Activated naive CD4-positive, alpha-beta T cell treated with anti-CD3 and anti-CD28 coated beads, Interleukin-2, amount 10 ng/mL, durations not matched to agents 7 days and 5 days (primary cell): ENCODE results near the gene PLA2G4E.
A peak's percentile ranks its signal among the peaks of the same experiment; 100 is the strongest.

Experiments
- CTCF ChIA-PET: fragments of 350-600 bp; sonication (Branson Sonifier 250); formaldehyde crosslinking; loops from one replicate; lab custom pipeline; 2021; ENCODE audit warnings: antibody characterized with exemption; lab: Charles Lee
- DNase-seq: peaks from one replicate; pipeline ENCODE4 v3.0.0-alpha.2; 2020
- H3K27ac Mint-ChIP-seq: one replicate; pipeline ENCODE4 v1.8.0; 2021; ENCODE audit warnings: mild to moderate bottlenecking, moderate library complexity, mixed read lengths
- H3K27me3 Mint-ChIP-seq: one replicate; pipeline ENCODE4 v1.8.0; 2021; ENCODE audit warnings: mild to moderate bottlenecking, mixed read lengths
- H3K36me3 Mint-ChIP-seq: one replicate; pipeline ENCODE4 v1.8.0; 2021; ENCODE audit warnings: mixed read lengths
- H3K4me1 Mint-ChIP-seq: one replicate; pipeline ENCODE4 v1.8.0; 2021; ENCODE audit warnings: mixed read lengths
- H3K4me3 Mint-ChIP-seq: one replicate; pipeline ENCODE4 v1.8.0; 2021; ENCODE audit warnings: mild to moderate bottlenecking, moderate library complexity, mixed read lengths
- H3K9me3 Mint-ChIP-seq: one replicate; pipeline ENCODE4 v1.8.0; 2021; ENCODE audit warnings: mixed read lengths

Gene PLA2G4E

DNA sequence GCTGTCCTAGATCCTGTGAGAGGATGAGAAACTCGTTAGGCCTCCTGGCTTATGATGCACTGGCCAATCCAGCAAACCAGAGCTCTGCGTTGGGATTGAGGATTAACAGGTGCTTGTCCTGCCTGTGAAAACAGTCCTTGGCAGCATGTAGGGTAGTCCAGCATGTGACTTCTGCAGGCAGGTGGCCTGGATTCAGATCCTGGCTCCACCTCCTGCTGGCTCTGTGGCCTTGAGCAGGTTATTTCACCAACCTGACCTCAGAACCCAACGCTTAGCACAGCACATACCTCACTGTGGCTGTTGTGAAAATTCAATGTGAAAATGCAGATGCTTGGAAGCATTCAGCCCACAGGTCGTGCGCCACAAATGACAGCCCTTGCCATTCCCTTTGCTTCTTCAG, 40.0 kb upstream of the PLA2G4E start:
- Mint-ChIP-seq H3K27me3 (peaks cover 57% of the 10 kb centered on the region), H3K27ac (no peak overlapping the region), H3K4me1 (peaks cover 14% of the 10 kb centered on the region), H3K9me3 (no peaks in the 10 kb centered on the region), H3K4me3 (no peak overlapping the region), H3K36me3 (no peaks in the 10 kb centered on the region)
- no peak for DNase-seq
- CTCF ChIA-PET: interaction anchor here (0.7 to 1.5 kb wide), 5 partner anchors 66 to 79 kb away, joined by 3 to 12 read pairs (median 4); no protein-coding TSS in a partner anchor

DNA sequence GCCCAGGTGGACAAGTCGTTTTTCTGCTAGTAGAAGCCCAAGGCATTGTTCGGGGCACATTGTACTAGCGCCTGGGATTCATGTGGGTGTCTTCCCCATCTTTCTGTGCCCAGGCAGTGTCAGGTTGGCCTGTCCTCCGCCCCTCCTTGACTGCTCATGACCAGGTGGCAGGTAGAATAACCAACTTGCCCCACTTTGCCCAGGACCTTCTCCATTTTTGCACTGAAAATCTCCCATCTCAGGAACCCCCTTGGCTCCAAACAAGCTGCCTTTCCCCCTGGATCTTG, 39.6 kb upstream of the PLA2G4E start:
- Mint-ChIP-seq H3K9me3 (no peaks in the 10 kb centered on the region), H3K27ac (no peak overlapping the region), H3K4me3 (no peak overlapping the region), H3K27me3 (peaks cover 56% of the 10 kb centered on the region), H3K4me1 (peaks cover 14% of the 10 kb centered on the region), H3K36me3 (no peaks in the 10 kb centered on the region)
- CTCF ChIA-PET: interaction anchor here (0.7 to 1.5 kb wide), 5 partner anchors 65 to 79 kb away, joined by 3 to 12 read pairs (median 4); no protein-coding TSS in a partner anchor
- no peak for DNase-seq

DNA sequence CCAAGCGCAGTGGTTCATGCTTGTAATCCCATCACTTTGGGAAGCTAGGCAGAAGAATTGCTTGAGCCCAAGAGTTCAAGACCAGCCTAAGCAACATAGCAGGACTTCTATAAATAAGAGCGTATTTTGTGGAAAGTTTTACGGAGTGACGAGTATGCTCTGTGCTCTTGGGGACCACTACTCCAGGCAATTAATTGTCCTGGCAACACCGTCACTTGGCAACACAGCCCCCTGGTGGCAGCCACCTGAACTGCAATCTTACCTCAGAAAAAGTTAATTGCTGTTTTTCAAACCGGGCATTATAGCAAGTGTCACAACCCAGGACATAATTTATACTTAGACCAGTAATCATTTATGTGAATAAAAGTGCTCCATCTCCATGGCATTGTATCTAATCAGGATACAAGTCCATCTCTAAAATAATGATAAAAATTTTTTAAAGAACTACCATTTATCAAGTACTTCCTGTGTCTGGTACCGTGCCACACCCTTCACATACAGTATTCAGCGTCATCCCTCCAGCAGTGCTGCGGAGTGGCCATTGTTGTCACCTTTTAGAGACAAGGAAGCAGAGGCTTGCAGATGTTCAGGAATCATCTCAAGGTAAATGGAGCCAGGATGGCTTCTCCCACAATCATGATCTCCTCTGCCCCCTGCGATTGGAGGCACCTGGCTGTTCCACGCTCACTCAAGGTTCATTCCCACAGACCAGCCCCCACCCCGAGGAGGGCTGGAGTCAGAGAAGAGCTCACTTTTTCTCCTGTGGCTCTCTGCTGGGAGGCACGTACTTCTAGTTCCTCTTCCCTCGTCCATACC, 39.0 kb upstream of the PLA2G4E start:
- H3K4me3 Mint-ChIP-seq: no peak overlapping the region
- H3K9me3 Mint-ChIP-seq: no peaks in the 10 kb centered on the region
- H3K27ac Mint-ChIP-seq: no peak overlapping the region
- no peaks in the 10 kb centered on the region for H3K36me3 Mint-ChIP-seq
- peaks cover 50% of the 10 kb centered on the region for H3K27me3 Mint-ChIP-seq
- H3K4me1 Mint-ChIP-seq: peaks cover 14% of the 10 kb centered on the region
- CTCF ChIA-PET: interaction anchor here (1.2 to 1.5 kb wide), 6 partner anchors 65 to 79 kb away, joined by 3 to 12 read pairs (median 4); no protein-coding TSS in a partner anchor
- DNase-seq: peak; percentile 81

DNA sequence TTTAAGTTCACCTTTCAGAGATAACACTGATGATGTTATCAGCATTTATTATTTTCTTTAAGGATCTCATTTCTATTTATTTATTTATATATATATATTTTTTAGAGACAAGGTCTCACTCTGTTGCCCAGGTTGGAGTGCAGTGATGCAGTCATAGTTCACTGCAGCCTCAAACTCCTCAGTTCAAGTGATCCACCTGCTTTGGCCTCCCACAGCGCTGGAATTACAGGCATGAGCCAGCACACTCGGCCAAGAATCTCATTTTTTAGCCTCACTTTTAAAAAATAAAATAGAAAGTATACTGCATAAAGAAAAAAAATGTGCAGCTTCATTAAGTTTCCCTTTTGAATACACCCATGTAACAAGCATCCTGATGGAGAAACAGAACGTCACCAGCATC, 37.9 kb upstream of the PLA2G4E start:
- DNase-seq: no peak
- no peaks in the 10 kb centered on the region for H3K9me3 Mint-ChIP-seq
- no peaks in the 10 kb centered on the region for H3K36me3 Mint-ChIP-seq
- no peak overlapping the region for H3K27ac Mint-ChIP-seq
- peaks cover 51% of the 10 kb centered on the region for H3K27me3 Mint-ChIP-seq
- peaks cover 14% of the 10 kb centered on the region for H3K4me1 Mint-ChIP-seq
- no peak overlapping the region for H3K4me3 Mint-ChIP-seq
- CTCF ChIA-PET: interaction anchor here (1.2 to 1.4 kb wide), 2 partner anchors 69 to 74 kb away, joined by 5 to 7 read pairs; no protein-coding TSS in a partner anchor

DNA sequence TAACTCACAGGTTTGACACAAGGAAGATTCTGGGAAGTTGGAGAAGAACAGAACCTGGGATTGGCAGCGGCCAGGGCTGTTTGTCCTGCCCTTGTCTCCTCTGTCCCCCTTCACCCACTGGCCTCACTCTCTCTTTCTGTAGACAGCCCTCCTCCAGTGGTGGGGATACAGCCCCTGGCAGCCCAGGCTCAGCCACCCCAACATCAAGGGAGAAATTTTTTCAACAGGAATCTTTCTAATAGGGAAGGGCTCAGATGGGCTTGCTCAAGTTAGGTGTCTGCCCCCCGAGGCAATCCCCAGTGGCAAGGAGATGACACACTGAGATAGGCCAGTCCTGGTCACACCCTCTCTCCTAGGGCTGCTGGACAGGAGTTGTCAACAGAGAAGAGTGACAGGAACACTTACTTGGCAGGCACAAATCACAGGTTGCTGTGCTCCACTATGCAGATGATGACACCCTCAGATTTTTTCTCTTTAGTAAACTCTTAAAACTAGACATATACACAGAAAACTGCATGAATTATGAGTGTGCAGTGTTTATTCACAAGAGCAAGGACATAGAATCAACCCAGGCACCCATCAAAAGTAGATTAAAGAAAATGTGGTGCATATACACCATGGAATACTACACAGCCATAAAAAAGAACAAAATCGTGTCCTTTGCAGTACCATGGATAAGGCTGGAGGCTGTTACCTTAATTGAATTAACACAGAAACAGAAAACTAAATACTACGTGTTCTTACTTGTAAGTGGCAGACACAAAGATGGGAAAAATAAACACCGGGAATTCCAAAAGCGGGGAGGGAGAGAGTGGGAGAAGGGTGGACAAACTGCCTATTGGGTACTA, 37.2 kb upstream of the PLA2G4E start:
- DNase-seq: no peak
- CTCF ChIA-PET: interaction anchor here (0.7 to 8.1 kb wide), 14 partner anchors 26 to 353 kb away, joined by 3 to 106 read pairs (median 4); partner anchors contain the start of gene MAPKBP1
- Mint-ChIP-seq H3K27ac (no peak overlapping the region), H3K36me3 (no peaks in the 10 kb centered on the region), H3K4me1 (peaks cover 14% of the 10 kb centered on the region), H3K27me3 (peaks cover 50% of the 10 kb centered on the region), H3K4me3 (no peak overlapping the region), H3K9me3 (no peaks in the 10 kb centered on the region)

DNA sequence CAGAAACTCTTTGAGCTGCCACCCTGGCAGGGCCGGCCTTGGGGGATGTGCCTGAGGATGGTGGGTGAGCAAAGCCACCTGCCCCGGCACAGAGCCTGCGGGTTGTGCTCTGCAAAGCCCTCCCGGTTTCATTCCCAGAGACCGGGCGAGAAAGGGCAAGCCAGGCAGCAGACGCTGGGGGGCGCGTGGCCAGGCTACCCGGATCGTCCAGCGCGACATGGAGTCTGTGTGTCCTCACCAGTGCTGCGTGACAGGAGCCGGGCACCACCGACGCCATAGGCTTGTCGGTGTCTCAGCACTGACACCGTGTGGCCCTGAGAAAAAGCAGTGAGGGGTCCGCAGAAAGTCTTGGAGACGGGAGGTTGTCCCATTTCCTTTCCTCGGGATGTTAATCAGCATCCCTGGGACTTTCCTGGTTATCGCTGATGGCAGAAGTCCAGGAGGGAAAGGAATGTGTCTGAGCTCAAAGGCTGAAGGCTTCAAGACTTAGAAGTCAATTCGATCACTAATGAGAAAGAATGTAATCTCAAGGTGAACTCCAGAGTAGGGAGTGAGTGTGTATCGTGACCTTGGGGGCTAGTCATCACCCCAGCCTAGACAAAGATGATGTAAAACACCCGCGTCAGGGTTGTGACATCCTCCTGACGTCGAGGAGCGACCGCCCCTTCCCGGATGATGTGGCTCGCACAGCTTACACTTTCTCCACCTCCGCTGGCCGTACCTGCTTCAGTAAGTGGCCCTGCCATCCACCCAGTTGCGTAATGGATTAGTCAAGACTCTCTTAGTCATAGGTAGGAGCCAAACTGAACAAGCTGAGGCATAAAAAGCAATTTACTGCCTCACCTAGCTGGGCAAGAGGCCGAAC, 36.3 kb upstream of the PLA2G4E start:
- peaks cover 56% of the 10 kb centered on the region for H3K27me3 Mint-ChIP-seq
- H3K9me3 Mint-ChIP-seq: no peaks in the 10 kb centered on the region
- H3K4me1 Mint-ChIP-seq: peaks cover 14% of the 10 kb centered on the region
- no peaks in the 10 kb centered on the region for H3K36me3 Mint-ChIP-seq
- peak overlapping the region; percentile 50 for H3K4me3 Mint-ChIP-seq
- no peak overlapping the region for H3K27ac Mint-ChIP-seq
- CTCF ChIA-PET: interaction anchor here (0.6 to 8.1 kb wide), 15 partner anchors 20 to 400 kb away, joined by 3 to 106 read pairs (median 4); partner anchors contain the start of gene MAPKBP1
- peak; percentile 62 for DNase-seq

DNA sequence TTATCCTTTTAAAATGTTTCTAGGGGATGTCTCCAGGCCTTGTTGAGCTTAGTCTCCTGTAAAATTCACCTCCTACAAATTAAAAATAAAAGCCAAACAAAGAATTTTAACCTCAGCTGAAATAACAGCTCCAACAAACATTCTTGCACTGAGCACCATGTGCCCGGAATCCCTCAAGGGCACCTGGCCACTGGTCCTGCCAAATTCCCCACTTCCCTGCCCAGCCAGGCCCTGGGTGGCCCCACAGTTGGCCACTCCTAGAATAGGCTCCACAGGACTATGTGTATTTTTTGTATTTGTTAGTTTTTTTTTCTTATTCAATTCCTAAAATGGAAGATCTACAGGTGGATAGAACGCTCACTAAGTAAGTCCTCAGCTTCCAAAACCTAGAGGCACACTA, 33.1 kb upstream of the PLA2G4E start:
- CTCF ChIA-PET: interaction anchor here (0.7 to 8.1 kb wide), 3 partner anchors 54 to 215 kb away, joined by 3 to 106 read pairs (median 5); partner anchors contain the start of gene PLA2G4B
- Mint-ChIP-seq H3K27me3 (peaks cover 72% of the 10 kb centered on the region), H3K4me1 (peaks cover 8% of the 10 kb centered on the region)

DNA sequence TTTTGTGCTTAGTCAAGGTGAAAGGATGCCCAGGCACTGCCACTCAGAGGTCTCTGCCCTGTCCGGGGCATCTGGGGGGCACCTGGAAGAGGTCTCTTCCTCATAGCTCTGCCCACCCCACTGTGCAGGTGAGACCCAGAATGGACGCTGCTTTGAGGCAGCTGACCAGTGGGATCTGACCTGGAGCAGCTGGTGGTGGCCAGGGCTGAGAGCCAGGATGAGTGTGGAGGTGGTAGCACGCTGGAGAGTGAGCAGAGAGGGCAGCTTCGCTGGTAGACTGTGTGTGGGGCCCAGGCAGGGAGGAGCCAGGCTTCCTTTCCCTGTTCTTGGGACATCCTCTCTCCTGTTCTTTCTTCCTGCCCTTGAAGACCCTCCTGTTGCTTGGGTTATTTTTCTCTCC, 32.2 kb upstream of the PLA2G4E start:
- Mint-ChIP-seq H3K27ac (no peak overlapping the region), H3K4me1 (peaks cover 8% of the 10 kb centered on the region), H3K36me3 (no peaks in the 10 kb centered on the region), H3K27me3 (peaks cover 70% of the 10 kb centered on the region), H3K4me3 (no peak overlapping the region), H3K9me3 (no peaks in the 10 kb centered on the region)
- no peak for DNase-seq
- CTCF ChIA-PET: interaction anchor here (8.1 kb wide), 1 partner anchor 61 kb away, joined by 106 read pairs; no protein-coding TSS in a partner anchor

More for the DNA sequence above, 33.1 kb upstream of the PLA2G4E start:
- Mint-ChIP-seq H3K4me3 (no peak overlapping the region), H3K36me3 (no peaks in the 10 kb centered on the region), H3K9me3 (no peaks in the 10 kb centered on the region), H3K27ac (no peak overlapping the region)
- DNase-seq: no peak

DNA sequence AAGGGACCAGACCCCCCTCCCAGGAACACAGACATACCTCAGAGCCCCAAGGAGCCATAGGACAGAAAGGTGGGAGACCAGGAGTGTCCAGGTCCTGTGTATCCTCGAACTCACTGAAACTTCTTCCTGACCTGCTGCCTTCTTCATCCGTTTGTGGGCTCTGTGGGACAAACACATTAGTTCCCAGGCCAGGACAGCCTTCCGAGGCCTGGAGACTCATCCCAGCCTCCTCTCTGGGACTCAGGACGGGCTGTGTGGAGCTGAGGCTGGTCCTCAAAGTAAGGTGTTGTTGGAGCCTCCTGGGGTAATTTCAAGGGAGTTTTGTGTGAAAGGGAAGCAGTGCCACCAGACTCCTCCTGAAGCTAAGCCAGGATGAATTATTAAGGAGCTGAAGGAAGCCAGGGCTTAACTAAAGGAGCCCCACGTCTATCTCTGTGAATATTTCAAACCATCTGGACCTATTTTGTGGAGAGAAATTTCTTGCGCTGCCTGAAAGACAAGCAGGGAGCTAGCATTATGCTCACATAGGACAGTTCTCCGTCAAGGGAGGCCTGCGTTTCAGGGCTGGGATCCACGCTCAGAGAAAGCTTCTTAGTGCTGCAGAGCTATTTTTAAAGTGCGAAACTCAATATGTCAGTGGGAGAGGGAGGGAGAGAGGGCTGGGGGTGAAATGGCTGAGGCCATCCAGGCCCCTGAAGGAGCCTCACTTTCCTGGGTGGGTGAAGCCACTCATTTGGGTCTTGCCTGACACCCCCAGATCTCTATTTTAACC, 29.8 kb upstream of the PLA2G4E start:
- no peaks in the 10 kb centered on the region for H3K9me3 Mint-ChIP-seq
- no peak overlapping the region for H3K4me3 Mint-ChIP-seq
- CTCF ChIA-PET: interaction anchor here (0.8 to 8.1 kb wide), 2 partner anchors 33 to 59 kb away, joined by 3 to 106 read pairs; no protein-coding TSS in a partner anchor
- no peak overlapping the region for H3K27ac Mint-ChIP-seq
- DNase-seq: no peak
- H3K4me1 Mint-ChIP-seq: peaks cover under 1% of the 10 kb centered on the region
- no peaks in the 10 kb centered on the region for H3K36me3 Mint-ChIP-seq
- H3K27me3 Mint-ChIP-seq: peaks cover 53% of the 10 kb centered on the region

DNA sequence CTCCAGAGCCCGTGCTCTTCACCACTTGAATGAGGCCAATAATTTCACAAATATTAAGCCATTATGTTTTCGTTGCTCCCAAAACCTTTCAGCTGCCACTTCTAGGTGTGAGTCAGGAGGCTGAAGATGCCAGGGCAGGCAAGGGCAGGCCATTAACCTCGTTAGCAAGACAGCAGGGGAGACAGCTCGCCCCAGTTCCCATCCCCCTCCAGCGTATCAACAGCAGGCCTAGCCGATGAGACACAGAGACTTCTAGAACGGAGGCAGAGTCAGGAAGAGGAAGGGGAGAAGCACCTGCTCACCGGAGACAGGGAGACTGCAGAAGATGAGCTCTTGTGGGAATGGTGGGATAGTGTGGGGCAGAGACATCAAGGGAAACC, 28.0 kb upstream of the PLA2G4E start:
- no peak for DNase-seq
- H3K27me3 Mint-ChIP-seq: peaks cover 52% of the 10 kb centered on the region
- H3K36me3 Mint-ChIP-seq: no peaks in the 10 kb centered on the region
- H3K4me1 Mint-ChIP-seq: peaks cover 15% of the 10 kb centered on the region
- no peaks in the 10 kb centered on the region for H3K9me3 Mint-ChIP-seq
- no peak overlapping the region for H3K27ac Mint-ChIP-seq
- no peak overlapping the region for H3K4me3 Mint-ChIP-seq
- CTCF ChIA-PET: interaction anchor here (1.3 kb wide), 1 partner anchor 58 kb away, joined by 5 read pairs; no protein-coding TSS in a partner anchor

DNA sequence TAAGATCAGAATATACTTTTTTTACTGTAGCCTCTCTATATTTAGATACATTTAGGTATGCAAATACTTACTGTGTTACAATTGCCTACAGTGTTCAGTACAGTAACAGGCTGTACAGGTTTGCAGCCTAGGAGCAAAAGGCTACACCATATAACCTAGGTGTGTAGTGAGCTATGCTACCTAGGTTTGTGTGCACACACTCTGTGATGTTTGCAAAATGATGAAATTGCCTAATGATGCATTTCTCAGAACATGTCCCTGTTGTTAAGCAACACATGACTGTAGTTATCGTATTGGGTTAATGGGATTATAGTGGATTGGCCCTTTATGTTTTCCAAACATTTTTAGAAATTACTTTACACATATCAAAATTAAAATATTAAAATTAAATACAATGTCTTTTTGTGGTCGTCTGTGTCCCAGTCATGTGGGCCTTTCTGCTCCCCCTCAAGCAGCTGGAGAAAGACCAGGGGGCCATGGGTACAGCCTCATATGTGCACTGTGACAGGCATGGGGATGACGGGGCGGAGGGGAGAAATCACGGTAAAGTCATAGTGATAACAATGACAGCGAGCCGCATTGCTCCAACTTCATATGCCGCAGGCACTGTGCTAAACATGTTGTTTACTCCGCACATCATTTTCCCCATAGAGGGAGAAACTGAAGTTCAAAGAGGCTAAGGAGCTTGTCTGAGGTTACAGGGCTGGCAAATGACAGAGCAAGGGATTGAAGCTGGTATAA, 27.4 kb upstream of the PLA2G4E start:
- no peaks in the 10 kb centered on the region for H3K36me3 Mint-ChIP-seq
- no peak for DNase-seq
- no peaks in the 10 kb centered on the region for H3K9me3 Mint-ChIP-seq
- H3K27ac Mint-ChIP-seq: no peak overlapping the region
- CTCF ChIA-PET: interaction anchor here (1.3 kb wide), 1 partner anchor 58 kb away, joined by 5 read pairs; no protein-coding TSS in a partner anchor
- H3K4me3 Mint-ChIP-seq: no peak overlapping the region
- peaks cover 47% of the 10 kb centered on the region for H3K27me3 Mint-ChIP-seq
- H3K4me1 Mint-ChIP-seq: peaks cover 15% of the 10 kb centered on the region

DNA sequence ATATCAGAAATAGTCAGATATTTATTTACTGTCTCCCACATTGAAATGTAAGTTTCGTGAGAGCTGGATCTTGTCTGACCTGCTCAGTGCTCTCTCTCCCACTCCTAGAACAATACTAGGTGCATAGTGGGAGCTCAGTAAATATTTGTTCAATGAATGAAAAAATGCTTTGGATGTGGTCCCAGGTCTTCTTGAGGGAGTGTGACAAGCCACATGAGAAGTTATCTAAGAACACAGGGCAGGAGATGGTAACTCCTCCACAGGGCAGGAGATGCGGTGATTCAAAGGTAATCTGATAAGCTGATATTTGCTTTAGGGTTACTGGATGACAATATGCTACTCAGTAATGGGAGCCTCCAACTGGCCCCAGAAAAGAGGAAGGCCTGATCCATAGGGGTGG, 25.8 kb upstream of the PLA2G4E start:
- Mint-ChIP-seq H3K4me1 (peaks cover 15% of the 10 kb centered on the region), H3K27me3 (peaks cover 42% of the 10 kb centered on the region), H3K9me3 (no peaks in the 10 kb centered on the region), H3K36me3 (no peaks in the 10 kb centered on the region), H3K4me3 (no peak overlapping the region), H3K27ac (no peak overlapping the region)
- no peak for DNase-seq
- CTCF ChIA-PET: no interaction called here
